ENCODE results near the gene PPARGC1A.

The PPARGC1A gene, protein sequence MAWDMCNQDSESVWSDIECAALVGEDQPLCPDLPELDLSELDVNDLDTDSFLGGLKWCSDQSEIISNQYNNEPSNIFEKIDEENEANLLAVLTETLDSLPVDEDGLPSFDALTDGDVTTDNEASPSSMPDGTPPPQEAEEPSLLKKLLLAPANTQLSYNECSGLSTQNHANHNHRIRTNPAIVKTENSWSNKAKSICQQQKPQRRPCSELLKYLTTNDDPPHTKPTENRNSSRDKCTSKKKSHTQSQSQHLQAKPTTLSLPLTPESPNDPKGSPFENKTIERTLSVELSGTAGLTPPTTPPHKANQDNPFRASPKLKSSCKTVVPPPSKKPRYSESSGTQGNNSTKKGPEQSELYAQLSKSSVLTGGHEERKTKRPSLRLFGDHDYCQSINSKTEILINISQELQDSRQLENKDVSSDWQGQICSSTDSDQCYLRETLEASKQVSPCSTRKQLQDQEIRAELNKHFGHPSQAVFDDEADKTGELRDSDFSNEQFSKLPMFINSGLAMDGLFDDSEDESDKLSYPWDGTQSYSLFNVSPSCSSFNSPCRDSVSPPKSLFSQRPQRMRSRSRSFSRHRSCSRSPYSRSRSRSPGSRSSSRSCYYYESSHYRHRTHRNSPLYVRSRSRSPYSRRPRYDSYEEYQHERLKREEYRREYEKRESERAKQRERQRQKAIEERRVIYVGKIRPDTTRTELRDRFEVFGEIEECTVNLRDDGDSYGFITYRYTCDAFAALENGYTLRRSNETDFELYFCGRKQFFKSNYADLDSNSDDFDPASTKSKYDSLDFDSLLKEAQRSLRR

DNA sequence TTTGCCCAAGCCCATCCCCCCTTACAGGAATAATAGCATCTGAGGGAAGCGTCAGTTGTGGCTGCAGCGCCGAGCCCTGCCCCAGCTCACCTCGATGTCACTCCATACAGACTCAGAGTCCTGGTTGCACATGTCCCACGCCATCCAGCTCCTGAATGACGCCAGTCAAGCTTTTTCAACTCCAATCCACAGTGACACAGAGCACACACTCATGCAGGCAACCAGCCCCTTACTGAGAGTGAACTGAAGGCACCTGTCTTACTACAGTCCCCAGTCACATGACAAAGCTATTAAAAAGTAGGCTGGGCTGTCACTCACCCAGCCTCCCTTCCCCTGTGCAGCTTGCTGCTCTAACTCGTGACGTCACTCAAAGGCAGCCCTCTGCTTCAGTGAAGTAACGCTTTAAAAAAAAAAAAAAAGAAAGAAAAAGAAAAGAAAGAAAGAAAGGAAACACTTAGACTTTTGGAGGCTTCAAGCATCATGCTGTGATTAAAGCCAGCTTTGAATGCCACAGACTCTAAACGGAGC lies at the start of gene PPARGC1A:
PPARGC1A (minus strand) TSS at position 234 of the 528 bp plus-strand sequence; CDS start at position 144, 90 bp downstream.
- FAIRE-seq: no peak

DNA sequence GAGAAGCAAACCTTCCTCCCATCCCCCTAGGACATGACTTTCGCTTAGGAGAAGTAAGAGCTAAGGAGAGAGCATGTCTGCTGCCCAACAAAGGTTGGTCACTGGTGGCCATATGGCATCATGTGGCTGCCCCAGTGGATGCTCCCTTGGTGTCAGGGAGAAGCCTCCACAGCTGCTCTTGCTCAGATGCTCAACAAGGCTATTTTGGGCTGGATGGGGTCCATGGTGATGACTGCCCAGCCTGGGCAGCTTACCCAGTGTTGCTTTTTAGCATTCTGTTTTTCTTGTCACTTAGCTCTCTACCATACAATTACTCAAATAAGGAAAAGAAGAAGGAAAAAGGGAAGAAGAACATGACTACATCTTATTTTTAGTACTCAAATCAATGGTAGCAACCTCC lies 48.9 kb upstream of the PPARGC1A start:
- FAIRE-seq: no peak

DNA sequence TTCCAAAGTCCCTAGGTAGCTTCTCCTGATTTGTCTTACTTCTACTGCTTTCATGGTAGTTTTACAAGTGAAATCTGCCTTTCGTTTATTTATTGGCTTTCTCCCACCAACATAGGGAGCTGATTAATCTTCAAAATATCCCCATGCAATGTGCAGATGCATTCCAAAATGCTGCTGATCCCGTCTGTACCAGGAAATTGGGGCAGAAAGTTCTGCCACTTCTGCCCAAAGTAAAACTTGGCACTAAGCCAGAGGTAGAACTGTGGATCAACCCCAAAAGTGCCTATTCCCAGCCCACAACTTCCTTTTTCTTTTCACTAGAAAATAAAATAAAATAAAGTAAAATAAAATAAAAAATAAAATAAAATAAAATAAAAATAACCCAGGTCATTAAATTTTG lies 47.3 kb upstream of the PPARGC1A start:
- no peak for FAIRE-seq

DNA sequence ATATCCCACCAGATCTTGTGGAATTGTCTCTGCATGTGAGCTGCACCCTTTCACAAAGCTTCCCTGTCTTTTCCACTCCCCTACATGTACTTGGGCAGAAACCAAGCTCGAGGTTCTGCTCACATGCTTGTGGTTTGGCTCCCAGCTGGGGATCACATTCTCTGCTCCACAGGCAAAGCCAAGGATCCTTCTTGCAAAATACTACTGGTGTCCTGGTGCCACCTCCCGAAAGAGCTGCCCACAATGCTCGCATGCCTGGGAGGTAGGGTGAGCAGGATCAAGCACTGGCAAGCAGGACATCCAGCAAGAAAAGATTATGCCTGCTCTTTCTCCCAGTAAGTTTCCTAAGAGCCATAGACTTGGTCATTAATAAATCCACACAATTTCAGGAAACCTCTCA lies 45.1 kb upstream of the PPARGC1A start:
- no peak for FAIRE-seq

DNA sequence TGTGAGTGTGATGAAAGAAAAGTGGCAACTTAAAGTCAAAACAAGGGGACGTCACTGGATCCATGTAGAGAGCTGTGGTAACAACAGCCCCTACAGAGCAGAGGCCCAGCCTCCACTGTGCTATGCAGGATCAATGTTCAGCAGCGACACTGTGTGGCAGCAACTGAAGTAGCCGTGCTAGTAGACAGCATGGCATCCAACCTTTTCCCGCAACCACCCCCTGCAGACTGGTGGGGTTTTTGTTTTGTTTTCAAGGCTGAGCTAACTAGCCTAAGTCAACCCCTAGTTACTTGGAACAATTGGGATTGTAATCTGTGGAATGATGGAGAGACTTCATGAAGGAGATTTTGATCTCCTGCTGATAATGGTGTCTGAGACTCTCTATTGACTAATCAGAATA lies 44.4 kb upstream of the PPARGC1A start:
- no peak for FAIRE-seq

DNA sequence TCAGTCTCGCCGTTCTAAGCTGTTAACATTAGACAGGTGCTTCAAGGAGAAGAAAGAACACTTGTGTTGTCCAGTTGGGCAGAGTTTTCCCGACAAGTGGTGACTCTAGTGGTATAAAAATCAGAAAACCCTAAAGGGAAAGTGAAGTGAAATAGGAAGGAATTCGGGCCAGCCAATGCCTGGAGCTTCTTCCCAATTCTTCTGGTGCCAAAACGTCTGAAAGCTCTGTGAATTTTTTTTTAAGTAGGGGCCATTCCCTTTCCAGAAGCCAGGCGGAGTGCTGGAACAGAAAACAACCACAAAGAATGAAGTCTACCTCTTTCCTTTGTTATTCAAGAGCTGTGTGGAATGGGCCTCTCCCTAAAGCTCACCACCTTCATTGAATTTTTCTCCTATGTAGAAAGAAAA lies 43.1 kb upstream of the PPARGC1A start:
- no peak for FAIRE-seq

DNA sequence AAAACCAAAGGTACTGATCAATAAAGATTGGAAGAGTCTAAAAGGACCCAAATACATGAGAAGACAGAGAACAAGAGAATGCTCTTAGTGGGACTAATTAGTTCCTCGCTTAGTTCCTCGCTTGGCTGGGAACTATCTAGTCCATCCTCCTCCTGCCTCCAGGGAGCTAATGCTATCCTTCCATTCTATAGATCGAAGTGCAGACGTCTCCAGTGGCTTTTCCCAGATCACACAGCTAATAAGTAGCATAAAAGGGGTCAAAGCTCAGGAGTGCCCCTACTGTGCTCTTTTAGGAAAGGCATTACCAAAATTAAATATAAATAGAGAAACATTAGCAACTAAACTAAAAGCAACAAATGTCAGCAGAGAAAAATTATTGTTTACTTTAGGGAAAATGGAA lies 42.3 kb upstream of the PPARGC1A start:
- no peak for FAIRE-seq

DNA sequence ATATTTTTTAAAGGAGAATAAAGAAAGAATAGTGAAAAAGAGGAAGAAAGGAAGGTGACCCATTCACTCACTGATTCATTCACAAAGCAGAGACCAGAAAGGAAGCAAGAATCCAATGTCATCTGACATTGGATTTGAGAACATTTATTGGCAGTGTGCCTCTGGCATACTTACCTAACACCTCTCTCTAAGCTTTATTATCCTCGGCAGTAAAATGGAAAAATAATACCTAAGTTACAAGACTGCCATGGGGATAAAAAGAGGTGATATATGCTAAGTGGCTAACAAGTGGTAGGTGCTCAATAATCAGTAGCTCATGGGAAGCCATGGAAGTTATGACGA lies 41.6 kb upstream of the PPARGC1A start:
- no peak for FAIRE-seq

DNA sequence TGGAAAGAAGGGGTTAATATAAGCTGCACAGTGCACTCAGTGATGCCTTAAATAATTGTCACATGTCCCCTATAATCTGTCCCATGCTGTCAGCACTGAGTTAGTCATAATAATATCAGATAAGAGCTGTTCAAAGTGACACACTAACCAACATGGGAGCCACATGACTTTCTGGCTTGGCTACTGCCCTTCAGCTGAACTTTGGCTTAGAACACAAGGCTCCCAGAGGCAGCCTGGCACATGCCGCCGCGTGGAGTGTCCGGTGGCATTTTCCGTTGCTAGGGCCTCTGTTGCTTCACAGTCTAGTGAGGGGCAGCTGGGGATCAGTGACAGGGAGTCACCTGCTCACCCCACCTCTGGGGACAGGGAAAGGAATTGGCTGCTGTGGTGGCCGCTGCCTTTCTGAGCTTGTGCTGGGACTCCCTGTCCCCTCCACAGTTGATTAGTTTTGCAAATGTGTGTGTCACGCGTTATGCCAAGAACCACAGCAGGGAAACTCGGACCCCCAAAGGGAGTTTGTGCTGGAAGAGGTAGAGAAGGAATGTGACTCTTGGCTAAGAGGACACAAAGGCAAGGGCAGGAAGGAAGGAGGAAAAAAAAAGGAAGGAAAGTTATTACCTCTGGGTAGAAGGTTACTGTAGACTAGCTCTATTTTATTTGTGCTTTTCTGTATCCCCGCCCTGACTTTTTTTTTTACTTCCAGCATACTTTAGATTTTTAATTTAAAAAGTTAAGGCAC lies 41.1 kb upstream of the PPARGC1A start:
- FAIRE-seq: no peak

DNA sequence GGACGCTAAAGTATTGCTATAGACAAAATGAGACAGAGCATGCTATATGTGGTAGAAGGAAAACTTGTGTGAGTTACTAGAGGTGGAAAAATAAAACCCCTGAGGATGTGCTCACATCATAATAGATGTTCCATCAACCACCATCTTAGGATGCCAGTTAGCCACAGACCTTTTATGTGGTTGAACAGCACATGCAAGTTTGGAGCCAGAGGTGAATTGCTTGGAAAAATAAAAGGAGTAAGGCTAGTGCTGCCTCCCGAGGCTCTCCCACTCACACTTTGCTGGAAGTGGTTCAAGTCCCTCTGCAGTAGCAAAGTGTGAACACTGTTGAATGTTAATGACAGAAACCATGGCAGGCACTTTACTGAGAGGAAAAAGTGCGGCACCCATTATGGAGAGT lies 39.4 kb upstream of the PPARGC1A start:
- no peak for FAIRE-seq

DNA sequence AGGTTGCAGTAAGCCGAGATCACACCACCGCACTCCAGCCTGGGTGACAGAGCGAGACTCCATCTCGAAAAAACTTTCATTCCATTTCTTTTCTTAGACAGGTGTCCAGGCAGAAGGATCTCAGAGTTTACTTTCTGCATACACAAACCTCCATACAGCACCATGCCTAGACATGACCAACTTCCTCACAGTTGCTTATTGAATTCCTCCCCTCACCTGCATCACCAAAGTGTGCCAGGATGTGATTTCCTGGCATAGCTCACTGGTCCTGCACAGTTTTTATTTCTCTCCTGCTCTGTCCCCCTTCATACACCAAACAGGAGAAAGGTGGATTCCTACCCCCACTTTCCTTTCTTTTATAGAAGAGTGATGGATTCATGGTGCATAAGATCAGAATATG lies 34.7 kb upstream of the PPARGC1A start:
- FAIRE-seq: no peak

DNA sequence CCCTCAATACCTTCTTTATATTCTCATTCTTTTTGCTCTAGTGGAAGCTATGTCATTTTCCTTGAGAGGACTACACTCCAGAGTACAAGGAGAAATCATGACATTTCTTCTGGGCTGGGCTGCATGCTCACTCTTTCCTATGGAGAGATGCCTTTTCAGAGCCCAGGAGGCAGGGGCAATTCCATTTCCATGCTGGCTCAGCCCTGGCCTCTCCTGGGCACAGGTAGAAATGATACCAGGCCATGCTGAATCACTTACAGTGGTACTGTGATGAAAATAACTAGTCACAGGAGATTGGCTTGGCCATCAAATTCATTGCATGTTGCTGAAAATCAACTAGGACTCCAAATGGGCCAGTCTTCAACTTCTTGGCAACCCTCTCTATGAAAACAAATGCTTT lies 34.0 kb upstream of the PPARGC1A start:
- no peak for FAIRE-seq

DNA sequence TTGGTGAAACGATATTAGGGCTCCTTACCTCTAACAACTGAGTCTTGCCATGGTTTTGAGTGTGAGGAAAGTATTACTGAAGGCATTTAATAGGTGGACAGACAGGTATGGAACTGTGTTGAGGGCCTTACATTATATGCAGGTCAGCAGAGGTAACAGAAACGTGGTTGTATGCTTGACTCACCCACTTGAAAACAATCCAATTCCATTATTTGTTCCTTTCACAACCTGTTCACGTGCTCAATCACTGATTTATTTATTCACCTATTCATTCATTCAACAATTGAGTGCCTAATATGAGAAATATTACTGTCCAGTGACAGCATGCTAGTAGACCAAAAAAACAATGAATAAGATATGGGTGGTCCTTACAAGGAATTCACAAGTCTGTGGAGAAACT lies 33.3 kb upstream of the PPARGC1A start:
- FAIRE-seq: no peak

DNA sequence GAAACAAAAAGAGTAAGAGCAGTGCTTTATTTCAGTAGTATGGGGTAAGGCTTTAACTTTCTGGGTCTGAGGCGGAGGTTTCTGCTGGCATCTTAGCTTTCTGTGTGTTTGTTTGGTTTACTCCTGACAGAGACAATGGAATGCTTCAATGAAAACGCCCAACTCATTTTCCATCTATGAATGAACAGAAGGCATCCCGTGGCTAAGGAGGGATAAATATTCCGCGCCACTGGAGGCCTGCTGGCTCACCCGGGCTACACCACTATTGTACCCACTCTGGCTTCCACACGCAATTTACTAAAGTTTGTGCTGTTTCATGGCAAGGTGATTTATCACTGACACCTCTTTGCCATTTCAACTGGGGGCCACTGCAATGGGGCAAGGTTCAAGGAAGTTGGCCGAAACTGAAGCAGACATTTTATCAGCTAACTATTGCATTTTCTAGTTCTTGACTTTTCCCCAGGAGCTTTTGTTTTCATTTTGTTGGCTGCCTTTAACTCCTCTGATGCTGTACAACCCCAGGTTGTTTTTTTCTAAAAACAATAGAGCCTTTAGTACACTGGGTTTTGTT lies 32.8 kb upstream of the PPARGC1A start:
- FAIRE-seq: no peak

DNA sequence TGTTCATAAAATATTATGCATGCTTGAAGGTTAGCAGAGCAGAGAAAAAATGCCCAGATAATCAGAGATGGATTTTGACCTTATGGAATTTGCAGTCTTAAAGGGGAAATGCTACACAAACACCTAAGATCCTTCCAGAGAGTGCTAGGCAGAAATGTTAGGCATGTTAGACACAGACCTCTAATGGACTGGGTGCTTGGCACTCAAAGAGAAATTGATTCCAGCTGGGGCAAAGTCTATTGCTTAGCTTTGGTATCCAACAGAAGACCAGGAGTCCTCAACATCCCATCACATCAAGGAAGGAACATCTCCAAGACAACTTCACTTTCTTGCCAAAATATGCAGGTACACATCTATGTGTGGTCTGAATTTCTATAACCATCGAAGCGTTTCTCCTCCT lies 32.2 kb upstream of the PPARGC1A start:
- FAIRE-seq: no peak

DNA sequence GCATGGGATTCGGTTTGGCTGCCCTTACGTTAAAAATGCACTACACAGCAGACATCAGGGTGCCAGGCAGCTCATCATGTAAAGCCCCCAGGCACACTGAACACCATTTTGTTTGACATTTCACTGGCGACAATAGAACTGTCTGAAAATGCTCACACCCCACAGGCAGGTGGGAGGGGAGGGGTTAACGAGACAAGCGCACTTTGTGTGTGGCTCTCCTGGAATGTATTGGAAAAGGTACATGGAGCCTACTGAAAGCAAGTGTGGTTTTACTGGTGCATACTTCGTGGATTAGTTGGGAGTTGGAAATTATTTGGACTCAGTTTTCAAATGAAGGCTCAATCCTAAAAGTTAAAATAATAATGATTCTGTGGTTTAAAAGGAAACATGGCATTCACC lies 31.6 kb upstream of the PPARGC1A start:
- no peak for FAIRE-seq

DNA sequence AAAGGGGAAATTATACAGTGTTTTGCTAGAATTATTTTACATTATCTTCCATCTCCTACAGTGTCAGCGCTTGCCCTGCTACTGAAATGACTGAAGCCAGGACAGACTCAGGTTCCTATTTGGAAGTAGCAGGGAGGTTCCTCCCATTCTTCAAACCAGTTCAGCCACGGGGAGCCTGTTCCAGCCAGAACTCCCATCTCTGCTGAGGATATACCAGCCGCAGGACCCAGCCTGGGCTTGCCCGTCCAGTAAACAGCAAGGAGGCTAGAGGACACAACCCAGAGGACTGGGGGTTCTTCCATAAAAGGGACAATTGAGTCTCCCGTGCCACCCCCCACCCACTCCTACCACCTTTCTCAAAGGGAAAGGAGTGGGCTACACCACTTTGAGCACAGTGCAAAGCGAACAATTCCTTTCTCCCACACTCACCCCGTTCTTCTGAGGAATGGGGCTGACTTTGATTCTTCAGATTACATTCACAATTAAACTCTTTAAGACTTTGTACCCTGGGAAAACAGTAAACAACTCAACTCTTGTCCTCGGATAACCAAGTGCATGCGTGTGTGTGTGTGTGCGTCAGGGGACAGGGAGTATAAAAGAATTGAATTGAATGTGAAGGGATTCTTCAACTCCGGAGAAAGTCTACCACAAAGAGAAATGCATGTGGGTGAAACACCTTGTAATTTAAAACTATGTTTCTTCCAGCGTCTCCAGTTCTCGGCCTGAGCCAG lies 31.0 kb upstream of the PPARGC1A start:
- FAIRE-seq: no peak

DNA sequence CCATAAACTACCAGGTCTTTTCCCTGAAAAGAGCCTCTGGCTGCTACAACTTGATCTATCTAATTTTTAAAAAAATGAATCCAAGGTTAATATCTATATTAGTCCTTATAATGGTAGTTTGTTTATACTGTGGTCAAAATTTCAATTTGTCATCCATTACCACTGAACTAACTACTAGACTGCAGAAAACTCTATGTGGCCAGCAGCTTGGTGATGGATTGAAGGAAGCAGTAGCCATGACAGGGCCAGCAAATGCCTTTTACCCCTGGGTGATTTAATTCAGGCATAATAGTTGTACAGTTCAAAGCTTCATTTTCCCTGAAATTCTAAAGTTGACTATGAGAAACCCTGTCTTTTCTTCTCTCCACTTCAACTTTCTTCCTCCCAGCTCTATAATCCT lies 30.4 kb upstream of the PPARGC1A start:
- FAIRE-seq: no peak

DNA sequence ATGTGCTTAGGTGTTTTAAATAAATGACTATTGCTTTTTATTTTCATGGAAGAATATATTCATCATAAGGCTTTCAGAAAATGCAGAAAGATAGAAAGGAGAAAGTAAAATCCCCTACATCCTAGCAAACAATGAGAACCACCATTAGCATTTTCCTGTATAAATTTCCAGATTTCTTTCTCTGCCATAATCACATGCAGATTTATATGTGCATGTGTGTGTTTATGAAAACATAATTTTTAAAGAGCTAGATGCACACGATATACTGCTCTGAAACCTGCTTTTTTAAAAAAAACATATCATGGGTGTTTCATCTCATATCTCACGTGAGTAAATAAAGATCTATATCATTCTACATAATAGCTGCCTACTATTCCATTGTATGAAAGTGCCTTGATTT lies 26.4 kb upstream of the PPARGC1A start:
- no peak for FAIRE-seq

DNA sequence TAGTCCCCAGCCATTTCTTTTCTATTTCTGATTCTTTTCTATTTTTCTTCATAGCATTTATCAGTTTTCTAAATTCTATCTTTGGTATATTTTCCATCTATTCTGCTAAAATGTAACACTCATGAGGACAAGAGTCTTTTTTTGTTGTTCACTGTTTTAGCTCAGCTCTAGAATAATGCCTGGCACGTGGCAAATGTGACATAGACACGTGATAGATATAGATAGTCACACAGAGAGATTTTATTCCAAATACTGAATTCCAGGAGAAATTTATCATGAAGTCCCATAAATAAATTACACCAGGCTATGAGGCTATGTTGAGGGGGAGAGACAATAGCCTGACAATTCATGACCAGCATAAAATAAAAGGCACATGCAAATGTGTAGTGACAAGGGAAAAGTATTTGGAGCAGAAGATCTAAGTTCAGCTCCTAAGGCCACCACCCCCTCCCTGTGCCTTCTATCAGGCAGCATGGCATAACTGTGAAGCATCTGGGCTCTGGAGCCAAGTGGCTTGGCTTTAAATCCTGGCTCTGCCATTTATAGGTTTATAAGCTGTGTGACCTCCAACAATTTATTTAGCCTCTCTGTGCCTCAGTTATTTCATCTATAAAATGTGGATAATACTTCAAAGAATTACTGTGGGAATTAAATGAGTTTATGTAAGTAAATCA lies 25.7 kb upstream of the PPARGC1A start:
- no peak for FAIRE-seq

DNA sequence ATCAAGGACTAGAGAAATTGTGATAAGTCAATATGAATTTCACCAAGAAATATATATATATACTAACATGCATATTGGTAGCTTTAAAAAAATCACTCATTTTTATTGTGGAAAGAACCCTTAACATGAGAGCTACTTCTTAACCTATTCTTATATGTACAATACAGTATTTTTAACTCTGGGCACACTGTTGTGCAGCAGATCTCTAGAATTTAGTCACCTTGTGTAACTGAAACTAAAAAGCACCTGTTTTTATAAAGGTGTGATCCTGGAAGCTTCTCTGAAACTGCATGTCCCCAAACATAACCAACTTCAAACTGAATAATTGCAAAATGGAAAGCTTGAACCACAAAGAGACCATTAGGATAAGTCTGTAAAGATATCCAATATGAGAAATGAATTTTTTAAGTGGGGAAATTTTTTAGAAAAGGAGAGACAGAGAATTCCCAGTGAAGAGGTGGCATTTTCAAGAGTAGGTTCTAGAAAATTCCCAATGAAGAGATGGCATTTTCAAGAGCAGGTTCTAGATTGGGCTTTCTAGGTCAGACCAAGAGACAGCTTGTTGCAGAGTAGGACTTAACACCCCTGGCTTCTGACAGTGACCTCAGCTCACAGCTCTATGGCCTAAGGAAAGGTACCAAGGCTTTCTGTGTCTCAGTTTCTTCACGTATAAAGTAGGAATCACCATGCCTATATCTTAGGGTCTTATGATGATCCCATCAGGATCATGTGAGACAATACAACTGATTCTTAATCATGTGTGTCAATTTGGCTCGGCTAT lies 22.0 kb upstream of the PPARGC1A start:
- FAIRE-seq: no peak

Data from TTC549 (cell line).